A549 (cell line): ENCODE results near the gene TIGD6. TPM values are rescaled to one million over a fixed set of nuclear protein-coding genes. Genes with fewer than 3 reads are reported as not detected.

ENCODE experiments used
- ATAC-seq, 2 experiments: fragments of 200-7000 bp in 1 of 2; fragments of >200 bp in 1 of 2; cut with Nextera tagmentation in 1 of 2; cut with Tn5 transposase in 1 of 2; 3 replicates each; pipeline versions ENCODE4 v1.8.0 to v1.9.1; 2018 to 2020; ENCODE audit warnings: mild to moderate bottlenecking in 1 of 2, moderate library complexity in 1 of 2
- CTCF ChIA-PET: fragments of 300-600 bp; sonication (Branson Sonifier 250); formaldehyde crosslinking; extraction: SDS; loops from one replicate; lab custom pipeline; 2021; ENCODE audit warnings: antibody characterized with exemption, inconsistent platforms; lab: Yijun Ruan, JAX
- POLR2A ChIA-PET: fragments of 350-600 bp; formaldehyde crosslinking; extraction: SDS; loops from one replicate; lab custom pipeline; 2021; ENCODE audit warnings: antibody characterized with exemption, inconsistent platforms; lab: Yijun Ruan, JAX
- DNase-seq, 2 experiments: peaks; one replicate each; pipeline versions ENCODE4 v3.0.0 to v3.0.0-alpha.2; 2011 to 2016; ENCODE audit warnings: low read depth in 1 of 2, low spot score in 1 of 2
- FAIRE-seq: peaks from 2 replicates; lab custom pipeline; 2011; peaks lifted over from hg19 to GRCh38; lab: Jason Lieb, UNC
- H3K27ac ChIP-seq, 2 experiments: fragments of >200 bp; sonication (Bioruptor Twin); formaldehyde crosslinking; 3 replicates each; pipeline ENCODE4 v1.5.1; 2016 to 2017
- H3K4me1 ChIP-seq: fragments of >200 bp; sonication (Bioruptor Twin); formaldehyde crosslinking; 3 replicates; pipeline ENCODE4 v1.6.1; 2016
- H3K4me2 ChIP-seq: fragments of >200 bp; sonication (Bioruptor Twin); formaldehyde crosslinking; 3 replicates; pipeline ENCODE4 v1.6.1; 2016
- H3K4me3 ChIP-seq: fragments of >200 bp; sonication (Bioruptor Twin); formaldehyde crosslinking; 3 replicates; pipeline ENCODE4 v1.5.1; 2016
- H3K9me3 ChIP-seq: fragments of >200 bp; sonication (Bioruptor Twin); formaldehyde crosslinking; 3 replicates; pipeline ENCODE4 v1.6.1; 2016
- CBX8 ChIP-seq: fragments of 200-600 bp; sonication (generic); IDR thresholded peaks from 2 replicates; pipeline ENCODE4 v1.6.1; 2016
- CEBPB ChIP-seq, 2 experiments: fragments of >200 bp in 1 of 2; sonication (Bioruptor Twin) in 1 of 2; formaldehyde crosslinking in 1 of 2; IDR thresholded peaks; 2 replicates each; pipeline ENCODE4 v1.6.1; 2012 to 2016
- CHD2 ChIP-seq: fragments of 150-350 bp; IDR thresholded peaks from 2 replicates; pipeline ENCODE4 v1.6.1; 2014; ENCODE audit warnings: low read length; ENCODE audit not compliant: partially characterized antibody
- CTCF ChIP-seq: fragments of >200 bp; sonication (Bioruptor Twin); formaldehyde crosslinking; IDR thresholded peaks from 3 replicates; pipeline ENCODE4 v1.5.1; 2016
- EHF ChIP-seq: fragments of 250-450 bp; sonication (Bioruptor Pico); IDR thresholded peaks from 2 replicates; pipeline ENCODE4 v1.5.0; 2020; ENCODE audit warnings: mild to moderate bottlenecking
- EHMT2 ChIP-seq: fragments of 200-600 bp; sonication (generic); IDR thresholded peaks from 2 replicates; pipeline ENCODE4 v1.6.1; 2016; ENCODE audit warnings: antibody characterized with exemption, low read depth, mild to moderate bottlenecking, moderate library complexity
- ELK1 ChIP-seq: fragments of 150-350 bp; IDR thresholded peaks from 2 replicates; pipeline ENCODE4 v1.6.1; 2014; ENCODE audit warnings: low read depth, mild to moderate bottlenecking, low read length
- ESRRA ChIP-seq: fragments of 150-350 bp; IDR thresholded peaks from 2 replicates; pipeline ENCODE4 v1.6.1; 2014; ENCODE audit warnings: mild to moderate bottlenecking, low read length, borderline replicate concordance
- HDAC2 ChIP-seq: fragments of 200-600 bp; sonication (generic); IDR thresholded peaks from 2 replicates; pipeline ENCODE4 v1.6.1; 2016
- HOXA7 ChIP-seq: fragments of 250-450 bp; sonication (Bioruptor Pico); IDR thresholded peaks from 2 replicates; pipeline ENCODE4 v1.5.0; 2020; ENCODE audit warnings: mild to moderate bottlenecking, moderate library complexity
- KDM1A ChIP-seq: fragments of 200-600 bp; sonication (generic); IDR thresholded peaks from 2 replicates; pipeline ENCODE4 v1.6.1; 2016; ENCODE audit warnings: low read depth, mild to moderate bottlenecking
- KDM5A ChIP-seq: fragments of 200-600 bp; sonication (generic); IDR thresholded peaks from 2 replicates; pipeline ENCODE4 v1.6.1; 2016; ENCODE audit warnings: antibody characterized with exemption, mild to moderate bottlenecking
- MAFK ChIP-seq: fragments of 450-650 bp; IDR thresholded peaks from 2 replicates; pipeline ENCODE4 v1.6.1; 2014; ENCODE audit not compliant: partially characterized antibody
- NR3C1 ChIP-seq: fragments of >200 bp; sonication (Bioruptor Twin); formaldehyde crosslinking; IDR thresholded peaks from 3 replicates; pipeline ENCODE4 v1.6.1; 2017
- PBX3 ChIP-seq: IDR thresholded peaks from 2 replicates; pipeline ENCODE4 v1.6.1; 2012
- POLR2AphosphoS2 ChIP-seq: conservative IDR thresholded peaks from 2 replicates; pipeline ENCODE4 v1.6.1; 2012; ENCODE audit warnings: low read length, improper control_type of control experiment, inconsistent platforms
- RAD21 ChIP-seq, 2 experiments: fragments of >200 bp in 1 of 2; sonication (Bioruptor Twin) in 1 of 2; formaldehyde crosslinking in 1 of 2; IDR thresholded peaks in 1 of 2; conservative IDR thresholded peaks in 1 of 2; 2 replicates in 1 of 2; 3 replicates in 1 of 2; pipeline ENCODE4 v1.6.1; 2012 to 2018; ENCODE audit warnings: inconsistent platforms in 1 of 2
- RARB ChIP-seq: fragments of 250-450 bp; sonication (Bioruptor Pico); IDR thresholded peaks from 2 replicates; pipeline ENCODE4 v1.8.0; 2021; ENCODE audit warnings: mild to moderate bottlenecking, moderate library complexity
- RCOR1 ChIP-seq: fragments of 150-350 bp; IDR thresholded peaks from 2 replicates; pipeline ENCODE4 v1.6.1; 2014; ENCODE audit warnings: antibody characterized with exemption, low read length, low read depth
- RFX5 ChIP-seq: fragments of 450-650 bp; IDR thresholded peaks from 2 replicates; pipeline ENCODE4 v1.7.1; 2014; ENCODE audit warnings: antibody characterized with exemption, mild to moderate bottlenecking, moderate library complexity
- RNF2 ChIP-seq: fragments of 200-600 bp; sonication (generic); IDR thresholded peaks from 2 replicates; pipeline ENCODE4 v1.6.1; 2016; ENCODE audit warnings: low read depth, mild to moderate bottlenecking, antibody characterized with exemption, moderate library complexity, borderline replicate concordance
- ZC3H11A ChIP-seq: fragments of 450-650 bp; IDR thresholded peaks from 2 replicates; pipeline ENCODE4 v1.6.1; 2014; ENCODE audit warnings: antibody characterized with exemption, mild to moderate bottlenecking
- ZFP36 ChIP-seq: fragments of 450-650 bp; IDR thresholded peaks from 2 replicates; pipeline ENCODE4 v1.6.1; 2014; ENCODE audit warnings: borderline replicate concordance; ENCODE audit not compliant: partially characterized antibody
- WGBS: methylation state at CpG from one replicate; pipeline ENCODE4 v1.1.6; 2017; ENCODE audit errors: missing lambda C conversion rate; 5-methylcytosine and 5-hydroxymethylcytosine counted together
- polyA plus RNA-seq, 4 experiments: library from polyadenylated mRNA; depleted of rRNA in 3 of 4; stranded (reverse); fragments of >200 nt; fragmentation: RNase III in 1 of 4; extraction: RNeasy Plus Mini Kit Qiagen cat#74134 plus additional on column Dnase treatment in 1 of 4; gene quantifications; 2 replicates in 3 of 4; 3 replicates in 1 of 4; pipeline ENCODE4 v1.2.3, GENCODE V29; 2011 to 2017

Gene TIGD6
- polyA plus RNA-seq, 2 of the 4 experiments (the other 2 are of a cell fraction) = 4.3 to 7.3 TPM

- FAIRE-seq (no peak), DNase-seq (no peak), ATAC-seq (no peak)
- Histone ChIP-seq H3K4me2 (no peak overlapping the region), H3K4me3 (no peak overlapping the region), H3K27ac (no peak overlapping the region), H3K9me3 (no peaks in the 10 kb centered on the region), H3K4me1 (peaks cover 11% of the 10 kb centered on the region)
- TF ChIP-seq KDM5A = no peak
- TF ChIP-seq NR3C1 = no peak
- TF ChIP-seq RCOR1 = no peak
- TF ChIP-seq MAFK = peak; percentile 66
- no peak for TF ChIP-seq PBX3
- no peak for TF ChIP-seq ZFP36
- POLR2A ChIA-PET = no interaction called here
- CTCF ChIA-PET = interaction anchor here (0.9 to 4.4 kb wide), 7 partner anchors 11 to 179 kb away, joined by 3 to 20 read pairs (median 3); no protein-coding TSS in a partner anchor
Measured at GRCh38 chr5:150007050-150007449, 6.6 kb upstream of the TIGD6 start.

- Histone ChIP-seq H3K4me2 (no peak overlapping the region), H3K27ac (no peak overlapping the region), H3K9me3 (no peaks in the 10 kb centered on the region), H3K4me3 (no peak overlapping the region), H3K4me1 (peaks cover 13% of the 10 kb centered on the region)
- FAIRE-seq = no peak
- no peak for TF ChIP-seq ELK1
- TF ChIP-seq ZC3H11A = no peak
- no peak for TF ChIP-seq EHMT2
- no peak for TF ChIP-seq KDM1A
- TF ChIP-seq ESRRA = no peak
- TF ChIP-seq CEBPB (IDR thresholded peaks at IDR 0.05) = no peak
- no peak for TF ChIP-seq RARB (CRISPR knock-in tag)
- TF ChIP-seq POLR2AphosphoS2 = no peak
- no peak for TF ChIP-seq HDAC2
- TF ChIP-seq CBX8 = no peak
- TF ChIP-seq EHF (CRISPR knock-in tag) = no peak
- no peak for TF ChIP-seq RFX5
- no peak for TF ChIP-seq CHD2
- no peak for TF ChIP-seq HOXA7 (CRISPR knock-in tag)
- no peak for DNase-seq
- ChIA-PET POLR2A (no interaction called here), CTCF (interaction anchor here (0.9 to 4.4 kb wide), 6 partner anchors 11 to 370 kb away, joined by 3 to 20 read pairs (median 4); no protein-coding TSS in a partner anchor)
- ATAC-seq = no peak
- WGBS = 90% methylated on average over 4 of the region's 4 CpGs
Measured at GRCh38 chr5:150006318-150006717, 5.9 kb upstream of the TIGD6 start.

- TF ChIP-seq CTCF = peak; percentile 24; the same call in 2 of the 3 replicates
- TF ChIP-seq RNF2 = no peak
- TF ChIP-seq RAD21 (conservative IDR thresholded peaks at IDR 0.05 in 1 of 2, IDR thresholded peaks at IDR 0.05 in 1 of 2) = peak in 1 of 2 experiments; percentile 21; a peak in 1 of 5 replicates
- H3K9me3 ChIP-seq = no peaks in the 10 kb centered on the region
- ChIA-PET POLR2A (interaction anchor here (0.6 kb wide), 1 partner anchor 270 kb away, joined by 6 read pairs; no protein-coding TSS in a partner anchor), CTCF (interaction anchor here (0.8 to 5.7 kb wide), 9 partner anchors 9 to 334 kb away, joined by 3 to 51 read pairs (median 4); no protein-coding TSS in a partner anchor)
- DNase-seq = peak; percentile 76 to 84
- peak overlapping the region; percentile 97 for H3K27ac ChIP-seq
- H3K4me3 ChIP-seq = peak overlapping the region; percentile 96
- FAIRE-seq = no peak
- H3K4me1 ChIP-seq = peaks cover 20% of the 10 kb centered on the region
- peak overlapping the region; percentile 98 for H3K4me2 ChIP-seq
- WGBS = 16% methylated on average over 8 of the region's 8 CpGs
- ATAC-seq = peak; percentile 73 to 83
Measured at GRCh38 chr5:150001660-150002486, 1.4 kb upstream of the TIGD6 start.
